IPS DF 4.7 (cell line): ENCODE data around the gene FBXL17.
"Not testable (repeated sequence)": the region's sequence is repeated elsewhere in the genome, so short reads cannot be mapped to it uniquely, and the experiment has no call there.

Source experiments
- DNase-seq: peaks from one replicate; pipeline ENCODE4 v3.0.0-alpha.2; 2013; ENCODE audit warnings: low spot score; ENCODE audit errors: extremely low read depth

FBXL17 gene

DNA sequence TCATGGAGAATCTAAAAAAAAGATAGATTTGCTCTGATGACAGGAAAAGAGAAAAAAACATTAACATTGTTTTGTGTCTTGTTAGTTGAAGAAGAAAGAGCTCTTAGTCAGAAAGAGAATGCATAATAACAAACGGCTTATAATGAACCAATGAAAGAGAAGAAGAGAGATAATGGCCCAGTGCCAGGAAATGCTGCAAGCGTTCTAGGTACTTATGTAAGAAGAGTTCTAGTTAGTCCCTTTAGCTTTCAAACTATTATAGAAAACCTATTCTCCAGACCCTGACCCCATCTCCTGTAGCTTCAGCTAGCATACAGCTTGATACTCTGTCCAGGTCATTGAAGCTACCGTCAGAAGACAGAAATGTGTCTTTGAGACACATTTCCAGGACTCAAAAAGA is 70.2 kb downstream of the FBXL17 start:
- DNase-seq: no peak

GRCh38 chr5:108303611-108304010 is 78.3 kb downstream of the FBXL17 start:
- DNase-seq: no peak

- DNase-seq: no peak
These were observed 78.8 kb downstream of the FBXL17 start for GRCh38 chr5:108303086-108303485.

- DNase-seq: no peak
These were observed 84.8 kb downstream of the FBXL17 start for GRCh38 chr5:108297042-108297601.

DNA sequence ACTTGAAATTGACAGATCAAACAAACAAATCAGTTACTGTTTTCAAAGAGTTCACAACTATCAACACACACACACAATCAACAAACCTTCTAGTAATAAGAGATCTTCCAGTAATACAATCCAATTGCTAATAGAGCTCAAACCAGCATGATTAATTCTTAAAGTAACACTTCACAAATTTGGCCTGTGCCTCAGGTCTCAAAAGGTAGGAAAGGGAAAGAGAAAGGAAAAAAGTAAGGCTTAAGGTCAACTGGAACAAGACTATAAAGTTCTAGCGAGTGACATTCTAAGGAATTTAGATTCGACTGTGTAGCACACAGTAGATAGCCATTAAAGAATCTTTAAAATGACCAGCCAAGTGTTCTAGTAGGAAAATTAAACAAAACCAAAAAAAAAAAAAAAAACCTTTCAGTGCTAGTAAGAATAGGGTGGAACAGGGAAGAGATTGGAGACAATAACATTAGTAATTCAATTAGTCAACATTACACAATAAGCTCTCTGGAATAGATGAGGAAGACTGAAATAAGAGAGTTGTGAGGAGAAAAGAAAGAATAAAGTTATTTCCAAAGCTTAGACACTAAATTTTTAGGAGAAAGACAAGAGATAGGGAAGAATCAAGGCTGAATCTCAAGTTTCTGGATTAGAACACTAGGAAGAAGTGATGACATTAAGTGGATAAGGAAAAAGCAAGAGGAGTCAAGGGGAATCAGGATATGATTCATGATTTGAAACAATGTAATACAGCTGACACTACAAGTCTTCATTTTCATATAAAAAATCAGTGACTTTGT is 86.1 kb downstream of the FBXL17 start:
- no peak for DNase-seq

- no peak for DNase-seq
These were observed 100.8 kb downstream of the FBXL17 start for GRCh38 chr5:108280960-108281569.

DNA sequence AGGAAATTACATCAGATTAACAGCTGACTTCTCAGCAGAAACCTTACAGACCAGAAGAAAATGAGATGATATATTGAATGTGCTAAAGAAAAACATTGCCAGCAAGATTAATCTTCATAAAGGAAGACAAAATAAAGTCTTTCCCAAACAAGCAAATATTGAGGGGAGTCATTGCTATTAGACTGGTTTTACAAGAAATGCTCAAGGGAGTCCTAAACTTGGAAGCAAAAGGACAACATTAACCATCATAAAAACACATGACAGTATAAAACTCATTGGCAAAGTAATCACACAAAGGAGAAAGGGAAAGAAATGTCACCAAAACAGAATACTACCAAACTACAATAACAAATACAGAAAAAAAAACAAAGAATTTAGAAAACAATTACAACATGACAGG is 101.7 kb downstream of the FBXL17 start:
- no peak for DNase-seq

DNA sequence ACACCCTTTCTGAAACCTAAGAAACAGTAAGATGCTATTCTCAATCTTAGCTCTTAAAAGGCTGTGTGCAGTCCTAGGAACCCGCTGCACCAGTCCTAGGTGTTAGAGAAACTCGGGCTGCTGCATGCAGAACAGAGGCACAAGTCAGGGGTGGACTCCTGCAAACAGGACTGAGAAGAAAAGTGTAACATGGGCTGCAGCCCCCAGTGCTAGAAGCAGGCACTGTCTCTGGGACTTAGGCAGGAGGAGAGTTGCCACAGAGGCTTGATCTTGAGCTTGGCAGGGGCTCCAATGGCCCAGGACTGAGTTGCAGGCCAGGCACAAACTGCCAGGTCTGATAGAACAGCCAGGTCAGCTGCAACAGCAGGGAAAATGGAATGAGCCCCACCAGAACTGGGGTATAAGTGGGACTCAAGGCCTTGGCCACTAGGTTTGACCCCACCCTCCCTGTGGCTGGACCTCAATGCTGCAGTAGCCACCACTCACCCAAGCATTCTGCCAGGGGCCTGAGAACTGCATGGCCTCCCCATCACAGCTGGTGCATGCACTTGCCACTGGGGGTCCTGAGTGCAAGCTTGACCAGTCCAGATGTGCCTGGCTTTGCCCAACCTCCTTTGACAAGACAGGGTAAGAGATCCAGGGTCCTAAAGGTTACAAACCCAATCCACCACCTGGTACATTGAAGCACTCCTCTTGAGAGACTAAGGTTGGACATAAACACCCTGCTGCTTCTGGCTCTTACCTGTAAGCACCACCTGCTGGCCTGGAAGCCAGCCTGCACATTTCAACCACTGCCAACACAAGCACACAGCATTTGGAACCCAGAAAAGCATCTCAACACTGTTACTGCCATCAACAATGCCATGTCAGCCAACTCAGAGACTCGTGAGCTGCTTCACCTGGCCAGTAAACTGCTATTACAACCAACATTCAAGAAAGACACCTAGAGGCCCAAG is 103.3 kb downstream of the FBXL17 start:
- no peak for DNase-seq

- DNase-seq: no peak
These were observed 105.5 kb downstream of the FBXL17 start for GRCh38 chr5:108276187-108277050.

DNA sequence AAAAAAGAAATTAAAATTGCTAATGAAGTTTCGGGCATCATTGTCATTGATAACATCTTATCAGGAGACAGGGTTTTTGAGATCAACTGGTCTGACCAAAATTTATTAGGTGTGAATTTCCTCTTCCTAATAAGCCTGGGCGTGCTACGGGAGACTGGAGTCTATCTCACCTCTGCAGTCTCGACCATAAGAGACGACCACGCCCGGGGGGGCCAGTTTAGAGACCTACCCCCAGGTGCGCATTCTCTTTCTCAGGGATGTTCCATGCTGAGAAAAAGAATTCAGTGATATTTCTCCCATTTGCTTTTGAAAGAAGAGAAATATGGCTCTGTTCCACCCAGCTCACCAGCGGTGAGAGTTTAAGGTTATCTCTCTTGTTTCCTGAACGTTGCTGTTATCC is 107.8 kb downstream of the FBXL17 start:
- DNase-seq: not testable (repeated sequence)

DNA sequence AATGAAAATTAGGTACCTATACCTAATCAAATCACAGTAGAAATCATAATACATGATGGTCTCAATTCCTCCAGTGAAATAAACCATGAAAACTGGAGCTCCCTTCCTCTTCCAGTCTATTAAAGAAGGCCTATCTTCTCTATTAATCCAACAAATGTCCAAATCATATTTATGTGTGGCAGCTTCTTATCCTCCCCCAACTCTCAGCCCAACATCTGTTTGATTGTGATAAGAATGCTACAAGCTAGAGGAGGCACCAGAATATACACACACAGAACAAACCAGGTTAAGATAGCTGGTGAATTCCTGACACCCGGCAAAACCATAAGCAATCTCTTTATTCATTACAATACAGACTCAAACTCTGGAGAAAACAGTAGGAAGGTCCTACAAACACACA is 110.8 kb downstream of the FBXL17 start:
- no peak for DNase-seq

DNA sequence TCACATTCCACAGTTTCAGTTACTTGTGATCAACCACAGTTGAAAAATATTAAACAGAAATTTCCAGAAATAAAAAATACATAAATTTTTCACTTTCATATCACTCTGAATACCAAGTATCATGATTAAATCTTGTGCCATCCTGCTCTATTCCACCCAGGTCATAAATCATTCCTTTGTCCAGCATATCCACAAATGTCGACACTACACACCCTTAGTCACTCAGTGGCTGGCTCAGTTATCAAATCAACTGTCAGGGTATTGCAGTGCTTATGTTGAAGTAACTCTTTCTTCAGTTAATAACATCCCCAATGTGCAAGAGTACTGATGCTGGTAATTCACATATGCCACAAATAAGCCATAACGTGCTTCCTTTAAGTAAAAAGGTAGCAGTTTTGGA is 115.7 kb downstream of the FBXL17 start:
- no peak for DNase-seq

GRCh38 chr5:108264533-108264932 is 117.4 kb downstream of the FBXL17 start:
- no peak for DNase-seq

DNA sequence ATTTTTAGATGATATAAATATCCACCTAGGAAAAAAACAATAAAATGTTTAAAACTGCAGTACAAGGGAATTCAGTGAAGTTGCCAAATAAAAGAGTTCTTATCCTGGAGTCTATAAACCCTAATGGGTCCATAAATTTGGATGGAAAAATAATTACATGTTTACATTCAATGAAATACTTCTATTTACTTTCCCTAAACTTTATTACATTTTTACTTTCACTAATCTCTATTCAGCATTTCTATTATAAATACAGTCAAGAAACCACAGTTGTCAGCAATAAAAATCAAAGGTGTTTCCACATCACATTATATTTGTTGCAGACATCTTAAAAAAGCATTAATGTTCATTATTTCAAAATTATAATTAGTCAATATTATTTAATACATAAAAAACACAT is 118.6 kb downstream of the FBXL17 start:
- no peak for DNase-seq

- no peak for DNase-seq
These were observed 121.1 kb downstream of the FBXL17 start for GRCh38 chr5:108260858-108261170.

GRCh38 chr5:108260117-108260857 is 121.6 kb downstream of the FBXL17 start:
- DNase-seq: peak; percentile 82

DNA sequence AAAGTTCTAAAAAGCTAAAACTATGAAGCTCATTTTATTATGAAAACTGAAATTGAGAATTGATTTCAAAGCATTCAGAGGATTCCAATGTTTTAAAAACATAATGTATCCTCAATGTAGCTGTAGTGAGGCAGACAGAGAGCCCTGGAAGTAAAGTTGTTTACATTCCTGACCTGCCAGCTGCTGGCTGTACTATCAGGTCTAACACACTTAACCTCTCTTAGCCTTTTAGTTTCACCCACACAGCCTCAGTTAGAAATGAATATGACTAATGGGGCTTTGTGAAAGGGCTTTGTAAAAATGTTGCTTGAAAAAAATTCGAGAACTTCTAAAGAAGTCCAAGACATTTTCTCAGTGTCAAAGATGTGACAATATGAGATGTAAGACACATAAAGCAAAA is 122.6 kb downstream of the FBXL17 start:
- no peak for DNase-seq

DNA sequence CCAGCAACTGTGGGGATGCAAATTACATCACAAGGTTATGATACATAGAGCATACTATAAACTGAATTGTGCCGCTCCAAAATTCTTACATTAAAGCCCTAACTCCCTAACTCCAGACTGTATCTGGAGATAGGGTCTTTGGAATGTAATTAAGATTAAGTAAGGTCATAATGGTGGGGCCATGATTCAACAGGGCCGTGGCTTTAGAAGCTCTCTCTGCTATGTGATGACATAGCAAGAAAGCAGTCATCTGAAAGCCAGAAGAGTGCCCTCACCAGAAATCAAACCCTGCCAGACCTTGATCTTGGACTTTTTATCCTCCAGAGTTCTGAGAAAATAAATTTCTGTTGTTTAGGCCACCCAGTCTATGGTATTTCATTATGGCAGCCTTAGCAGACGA is 123.9 kb downstream of the FBXL17 start:
- DNase-seq: no peak

GRCh38 chr5:108255468-108255867 is 126.4 kb downstream of the FBXL17 start:
- no peak for DNase-seq

DNA sequence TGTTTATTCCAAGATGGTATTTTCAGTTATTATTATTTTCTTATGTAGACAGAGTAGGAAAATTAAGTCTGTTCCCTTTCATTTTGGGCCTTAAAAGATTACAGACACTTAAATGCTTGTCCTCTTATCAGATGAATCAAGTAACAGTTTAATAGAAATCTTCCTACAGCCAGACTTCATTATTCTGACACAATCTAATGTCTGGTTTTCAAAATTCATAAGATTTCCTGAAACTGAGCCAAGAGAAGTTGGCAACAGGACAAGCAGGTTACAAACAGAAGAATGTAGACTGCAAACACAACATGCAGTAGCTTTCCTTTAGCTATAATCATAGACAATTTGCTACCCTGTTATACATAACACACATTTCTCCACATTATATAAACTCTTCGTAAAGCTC is 130.5 kb downstream of the FBXL17 start:
- DNase-seq: no peak
